NCI-H460 (cell line): Measurements from ENCODE around the gene CCL18. TPM values are rescaled to one million over a fixed set of nuclear protein-coding genes. Genes with fewer than 3 reads are reported as not detected.
A peak's percentile ranks its signal among the peaks of the same experiment; 100 is the strongest.
"Not testable (repeated sequence)": the region's sequence is repeated elsewhere in the genome, so short reads cannot be mapped to it uniquely, and the experiment has no call there.

Experiments
- DNase-seq: peaks from one replicate; pipeline ENCODE4 v3.0.0-alpha.2; 2016; ENCODE audit warnings: low read depth; ENCODE audit errors: extremely low read depth
- total RNA-seq: library from RNA; depleted of rRNA; stranded (reverse); fragments of >200 nt; shearing (Covaris generic); gene quantifications from 2 replicates; pipeline ENCODE4 v1.2.3, GENCODE V29; 2014

The CCL18 gene
- total RNA-seq, 1 experiment from 2014 or later, result not detected

GRCh38 chr17:36070427-36070826 lies 6.4 kb downstream of the CCL18 start:
- DNase-seq, result no peak

GRCh38 chr17:36071751-36072150 lies 7.7 kb downstream of the CCL18 start:
- DNase-seq, result no peak

GRCh38 chr17:36072431-36073121 lies 8.5 kb downstream of the CCL18 start:
- DNase-seq, result peak; percentile 44

GRCh38 chr17:36074365-36074764 lies 10.3 kb downstream of the CCL18 start:
- no peak for DNase-seq

GRCh38 chr17:36081681-36082471 lies 17.8 kb downstream of the CCL18 start:
- DNase-seq, result not testable (repeated sequence)

- DNase-seq, result not testable (repeated sequence)
Observed at GRCh38 chr17:36082482-36083120, 18.5 kb downstream of the CCL18 start.

- not testable (repeated sequence) for DNase-seq
Observed at GRCh38 chr17:36083691-36084090, 19.6 kb downstream of the CCL18 start.

- DNase-seq, result no peak
Observed at GRCh38 chr17:36085765-36086164, 21.7 kb downstream of the CCL18 start.

GRCh38 chr17:36086791-36087190 lies 22.7 kb downstream of the CCL18 start:
- DNase-seq, result no peak

GRCh38 chr17:36087471-36087870 lies 23.4 kb downstream of the CCL18 start:
- DNase-seq, result not testable (repeated sequence)

- not testable (repeated sequence) for DNase-seq
Observed at GRCh38 chr17:36087897-36088572, 24.0 kb downstream of the CCL18 start.

- DNase-seq, result no peak
Observed at GRCh38 chr17:36088670-36089338, 24.7 kb downstream of the CCL18 start.

- no peak for DNase-seq
Observed at GRCh38 chr17:36089339-36089865, 25.3 kb downstream of the CCL18 start.

GRCh38 chr17:36089888-36090836 lies 26.1 kb downstream of the CCL18 start, which contains the start of gene CCL3:
CCL3 (minus strand) TSS chr17:36090143; CDS start chr17:36090058, 85 bp downstream.
- DNase-seq, result no peak

- DNase-seq, result no peak
Observed at GRCh38 chr17:36092230-36092629, 28.2 kb downstream of the CCL18 start.

GRCh38 chr17:36092715-36093114 lies 28.6 kb downstream of the CCL18 start:
- DNase-seq, result not testable (repeated sequence)

GRCh38 chr17:36094232-36094631 lies 30.2 kb downstream of the CCL18 start:
- no peak for DNase-seq

GRCh38 chr17:36094746-36095145 lies 30.7 kb downstream of the CCL18 start:
- no peak for DNase-seq

GRCh38 chr17:36095992-36096391 lies 31.9 kb downstream of the CCL18 start:
- no peak for DNase-seq
